Tibial artery (tissue), 4 donors: ENCODE results near the gene TIMM50.

Experiments used
- DNase-seq, 2 donors: peaks; one replicate each; pipeline ENCODE4 v3.0.0-alpha.2; 2019
- H3K27ac ChIP-seq, 2 donors: fragments of 200-600 bp; sonication (generic) in 1 of 2; 1 replicate in 1 of 2; 2 replicates in 1 of 2; pipeline ENCODE4 v1.5.1; 2018 to 2019; ENCODE audit warnings: mild to moderate bottlenecking in 1 of 2
- H3K27me3 ChIP-seq, 2 donors: fragments of 200-600 bp; sonication (generic) in 1 of 2; one replicate each; pipeline versions ENCODE4 v1.5.1 to v1.6.0; 2016 to 2019
- H3K36me3 ChIP-seq, 3 donors: fragments of 200-600 bp; sonication (generic) in 2 of 3; one replicate each; pipeline ENCODE4 v1.5.1; 2016 to 2019; ENCODE audit warnings: mild to moderate bottlenecking in 2 of 3
- H3K4me1 ChIP-seq, 4 donors: fragments of 200-600 bp; sonication (generic) in 2 of 4; 1 replicate in 3 of 4; 2 replicates in 1 of 4; pipeline ENCODE4 v1.5.1; 2016 to 2019
- H3K4me3 ChIP-seq, 2 donors: fragments of 200-600 bp; sonication (generic) in 1 of 2; 1 replicate in 1 of 2; 2 replicates in 1 of 2; pipeline ENCODE4 v1.5.1; 2018 to 2019; ENCODE audit warnings: mild to moderate bottlenecking in 2 of 2
- H3K9me3 ChIP-seq, 3 donors: fragments of 200-600 bp; sonication (generic) in 1 of 3; one replicate each; pipeline ENCODE4 v1.5.1; 2016 to 2019
- intact Hi-C: fragments of 100-400 bp; cut with DNase I; formaldehyde crosslinking; loops from one replicate; pipeline ENCODE4 v1.15.0; 2023; ENCODE audit warnings: low total_unique reads
- TF ChIP-seq, protein P1 (sequence below), 2 experiments: fragments of 200-600 bp in 1 of 2; fragments of 450-650 bp in 1 of 2; IDR thresholded peaks; one replicate each; pipeline ENCODE4 v1.5.1; 2017 to 2019; ENCODE audit warnings: antibody characterized with exemption in 2 of 2, mild to moderate bottlenecking in 1 of 2, moderate library complexity in 1 of 2

Gene TIMM50

DNA sequence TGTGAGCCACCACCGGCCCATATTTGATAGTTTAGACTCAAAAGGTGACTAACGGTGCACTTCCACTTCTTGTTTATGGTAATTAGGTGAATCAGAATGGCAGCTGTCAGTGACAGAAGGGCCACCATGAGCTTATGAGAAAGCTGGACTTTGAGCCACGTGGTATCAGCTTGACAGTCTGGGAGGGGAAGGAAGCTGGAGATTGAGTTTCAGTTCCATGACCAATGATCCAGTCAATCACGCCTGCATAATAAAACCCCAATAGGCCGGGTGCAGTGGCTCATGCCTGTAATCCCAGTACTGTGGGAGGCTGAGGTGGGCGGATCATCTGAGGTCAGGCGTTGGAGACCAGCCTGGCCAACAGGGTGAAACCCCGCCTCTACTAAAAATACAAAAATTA is 43.9 kb downstream of the TIMM50 start:
- Histone ChIP-seq H3K4me3 (no peak overlapping the region), H3K9me3 (no peaks in the 10 kb centered on the region), H3K27me3 (no peaks in the 10 kb centered on the region), H3K4me1 (no peaks in the 10 kb centered on the region), H3K36me3 (peaks cover 0 to 6% (median 0%) of the 10 kb centered on the region in 3 donors), H3K27ac (no peak overlapping the region)
- no peak for DNase-seq
- TF ChIP-seq, protein P1, sequence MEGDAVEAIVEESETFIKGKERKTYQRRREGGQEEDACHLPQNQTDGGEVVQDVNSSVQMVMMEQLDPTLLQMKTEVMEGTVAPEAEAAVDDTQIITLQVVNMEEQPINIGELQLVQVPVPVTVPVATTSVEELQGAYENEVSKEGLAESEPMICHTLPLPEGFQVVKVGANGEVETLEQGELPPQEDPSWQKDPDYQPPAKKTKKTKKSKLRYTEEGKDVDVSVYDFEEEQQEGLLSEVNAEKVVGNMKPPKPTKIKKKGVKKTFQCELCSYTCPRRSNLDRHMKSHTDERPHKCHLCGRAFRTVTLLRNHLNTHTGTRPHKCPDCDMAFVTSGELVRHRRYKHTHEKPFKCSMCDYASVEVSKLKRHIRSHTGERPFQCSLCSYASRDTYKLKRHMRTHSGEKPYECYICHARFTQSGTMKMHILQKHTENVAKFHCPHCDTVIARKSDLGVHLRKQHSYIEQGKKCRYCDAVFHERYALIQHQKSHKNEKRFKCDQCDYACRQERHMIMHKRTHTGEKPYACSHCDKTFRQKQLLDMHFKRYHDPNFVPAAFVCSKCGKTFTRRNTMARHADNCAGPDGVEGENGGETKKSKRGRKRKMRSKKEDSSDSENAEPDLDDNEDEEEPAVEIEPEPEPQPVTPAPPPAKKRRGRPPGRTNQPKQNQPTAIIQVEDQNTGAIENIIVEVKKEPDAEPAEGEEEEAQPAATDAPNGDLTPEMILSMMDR (IDR thresholded peaks at IDR 0.05), result no peak
- intact Hi-C loops, result no loop called here

DNA sequence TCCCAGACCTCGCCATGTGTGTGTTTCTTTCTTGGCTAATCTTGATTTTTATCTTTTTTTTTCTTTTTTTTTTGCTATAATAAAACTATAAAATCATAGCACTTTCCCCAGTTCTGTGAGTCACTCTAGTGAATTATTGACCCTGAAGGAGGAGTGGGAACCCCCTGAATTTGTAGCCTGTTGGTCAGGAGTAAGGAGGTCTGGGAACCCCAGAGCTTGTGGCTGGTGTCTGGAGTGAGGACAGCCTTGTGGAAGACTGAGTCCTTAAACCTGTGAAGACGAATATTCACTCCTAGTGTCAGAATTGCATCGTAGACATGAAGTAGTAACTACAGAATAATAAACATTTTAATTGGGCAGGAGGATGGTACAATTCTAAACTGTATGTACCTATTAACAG is 44.6 kb downstream of the TIMM50 start:
- TF ChIP-seq, protein P1 (IDR thresholded peaks at IDR 0.05), result no peak
- H3K4me1 ChIP-seq, result peaks cover 0 to 5% (median 2%) of the 10 kb centered on the region in 4 donors
- intact Hi-C loops, result no loop called here
- H3K27me3 ChIP-seq, result no peaks in the 10 kb centered on the region
- DNase-seq, result no peak
- no peaks in the 10 kb centered on the region for H3K9me3 ChIP-seq
- H3K27ac ChIP-seq, result no peak overlapping the region
- peaks cover 0 to 6% (median 0%) of the 10 kb centered on the region in 3 donors for H3K36me3 ChIP-seq
- no peak overlapping the region for H3K4me3 ChIP-seq

DNA sequence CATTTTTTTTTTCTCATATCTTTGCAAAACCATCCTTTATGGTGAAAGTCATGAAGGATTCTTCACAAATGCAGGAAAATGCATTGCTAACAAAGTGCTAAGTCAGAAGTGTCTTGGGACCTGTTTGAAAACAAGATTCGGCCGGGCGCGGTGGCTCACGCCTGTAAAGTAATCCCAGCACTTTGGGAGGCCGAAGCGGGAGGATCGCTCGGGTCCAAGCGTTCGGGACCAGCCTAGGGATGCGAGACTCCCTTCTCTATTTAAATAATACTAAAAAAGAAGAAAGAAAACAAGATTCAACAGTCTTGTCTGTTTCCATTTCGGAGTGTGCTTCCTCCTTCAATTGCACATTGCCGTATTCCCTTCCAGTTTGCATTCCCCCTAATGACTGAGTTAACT is 51.2 kb downstream of the TIMM50 start:
- H3K4me1 ChIP-seq, result peaks cover 0 to 29% (median 21%) of the 10 kb centered on the region in 4 donors
- DNase-seq, result peak in 1 of 2 donors; percentile 40
- intact Hi-C loops, result loop anchor here (5.0 kb wide), 2 partner anchors 60 to 90 kb away; no protein-coding TSS in a partner anchor
- no peaks in the 10 kb centered on the region for H3K9me3 ChIP-seq
- TF ChIP-seq, protein P1 (IDR thresholded peaks at IDR 0.05), result no peak
- peaks cover 0 to 6% (median 0%) of the 10 kb centered on the region in 3 donors for H3K36me3 ChIP-seq
- H3K27me3 ChIP-seq, result no peaks in the 10 kb centered on the region
- H3K4me3 ChIP-seq, result peak overlapping the region; percentile 90 to 91
- H3K27ac ChIP-seq, result peak overlapping the region; percentile 85 to 89

DNA sequence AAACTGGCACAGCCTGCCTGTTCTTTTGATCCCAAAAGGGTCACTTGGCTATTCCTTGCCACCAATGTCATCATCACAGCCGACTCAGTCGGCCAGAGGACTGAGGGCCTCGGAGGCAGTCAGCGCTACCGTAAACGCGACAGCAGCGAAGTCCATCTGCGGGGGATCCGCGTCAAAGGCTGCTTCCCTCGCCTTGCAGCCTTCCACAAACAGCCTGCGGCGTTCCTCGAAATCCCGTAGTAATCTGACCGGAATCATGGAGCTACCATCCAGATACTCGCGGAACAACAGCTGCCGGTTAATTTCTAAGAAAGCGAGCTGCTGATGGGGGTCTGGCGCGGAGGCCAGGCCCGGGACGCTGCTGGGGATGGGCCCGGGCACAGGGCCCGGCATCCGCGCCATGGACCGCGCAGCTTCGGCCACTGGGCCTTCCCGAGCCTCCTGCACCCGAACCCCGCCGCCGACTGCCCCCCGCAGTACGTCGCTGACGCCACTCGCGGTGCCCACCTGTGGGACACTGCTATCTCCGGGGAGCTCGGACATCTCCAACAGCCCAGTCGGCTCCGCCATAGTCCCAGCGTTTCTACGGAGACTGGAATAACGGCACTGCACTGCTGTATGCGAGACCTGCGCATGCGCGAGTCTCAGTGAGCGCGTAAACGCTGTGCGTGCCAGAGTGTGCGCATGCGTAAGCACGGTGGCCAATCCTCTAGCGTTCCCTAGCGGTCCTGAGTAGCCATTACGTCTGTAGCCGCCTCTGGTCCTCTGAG is 51.8 kb downstream of the TIMM50 start, which contains the start of gene EID2B:
Gene EID2B (minus strand): TSS at position 620 of the 770 bp plus-strand sequence. CDS start 50 bp downstream, at position 570.
- Histone ChIP-seq H3K4me3 (peak within 1 kb of the TSS; percentile 90 to 91), H3K36me3 (peaks cover 0 to 4% (median 0%) of the 10 kb centered on the region in 3 donors), H3K9me3 (no peaks in the 10 kb centered on the region), H3K4me1 (peaks cover 0 to 29% (median 21%) of the 10 kb centered on the region in 4 donors), H3K27ac (peak within 1 kb of the TSS; percentile 85 to 89), H3K27me3 (no peaks in the 10 kb centered on the region)
- DNase-seq, result peak; percentile 94 to 96
- TF ChIP-seq, protein P1 (IDR thresholded peaks at IDR 0.05), result peak; percentile 98 to 99
- intact Hi-C loops, result loop anchor here (5.0 kb wide), 2 partner anchors 60 to 90 kb away; no protein-coding TSS in a partner anchor

DNA sequence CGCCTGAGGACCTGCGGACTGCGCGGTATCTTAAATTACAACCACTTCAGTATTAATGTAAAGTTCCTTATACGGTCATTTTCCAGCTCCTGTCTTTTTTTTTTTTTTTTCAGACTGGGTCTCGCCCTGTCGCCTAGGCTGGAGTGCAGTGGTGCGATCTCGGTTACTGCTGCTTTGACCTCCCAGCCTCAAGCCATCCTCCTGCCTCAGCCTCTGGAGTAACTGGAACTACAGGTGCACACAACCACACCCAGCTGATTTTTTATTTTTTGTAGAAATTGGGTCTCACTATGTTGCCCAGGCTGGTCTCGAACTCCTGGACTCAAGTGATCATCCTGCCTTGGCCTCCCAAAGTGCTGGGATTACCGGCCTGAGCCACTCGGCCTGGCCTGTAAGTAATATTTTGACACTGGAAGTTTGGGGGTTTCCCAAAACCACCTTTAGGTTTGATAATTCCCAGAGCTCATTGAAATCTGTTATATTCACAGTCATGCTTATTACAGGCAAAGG is 52.4 kb downstream of the TIMM50 start:
- H3K27me3 ChIP-seq, result no peaks in the 10 kb centered on the region
- intact Hi-C loops, result loop anchor here (5.0 kb wide), 2 partner anchors 61 to 91 kb away; no protein-coding TSS in a partner anchor
- TF ChIP-seq, protein P1 (IDR thresholded peaks at IDR 0.05), result no peak
- H3K27ac ChIP-seq, result peak overlapping the region in 1 of 2 donors; percentile 89
- no peaks in the 10 kb centered on the region for H3K36me3 ChIP-seq
- no peak for DNase-seq
- H3K4me1 ChIP-seq, result peaks cover 0 to 34% (median 22%) of the 10 kb centered on the region in 4 donors
- H3K9me3 ChIP-seq, result no peaks in the 10 kb centered on the region
- H3K4me3 ChIP-seq, result peak overlapping the region; percentile 90 to 91
